ENCODE data around the gene ARF4. TPM values are rescaled to one million over a fixed set of nuclear protein-coding genes. Genes with fewer than 3 reads are reported as not detected.
"Not testable (repeated sequence)": the region's sequence is repeated elsewhere in the genome, so short reads cannot be mapped to it uniquely, and the experiment has no call there.

Gene ARF4
- polyA plus RNA-seq, 3 donors: 60.2 to 229 (median 224) TPM

DNA sequence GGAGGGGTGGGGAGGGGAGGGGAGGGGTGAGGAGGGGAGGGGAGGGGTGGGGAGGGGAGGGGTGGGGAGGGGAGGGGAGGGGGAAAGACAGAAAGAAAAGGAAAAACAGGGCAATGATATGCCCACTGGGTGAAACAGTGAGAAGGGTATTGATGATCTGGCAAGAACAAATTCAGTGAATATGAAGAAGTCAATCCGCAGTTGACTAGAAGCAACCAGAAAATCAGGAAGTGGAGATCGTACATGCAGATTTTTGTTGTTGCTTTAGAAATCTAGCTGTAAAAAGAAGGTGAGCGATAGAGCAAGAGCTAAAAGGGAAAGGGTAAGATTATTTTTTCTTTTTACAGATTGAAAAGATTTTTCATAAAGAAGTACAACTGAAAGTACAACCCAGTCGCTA, 47.6 kb upstream of the ARF4 start:
- no peaks in the 10 kb centered on the region for H3K27me3 Mint-ChIP-seq (ENCODE audit: low read depth in 3 of 3)
- intact Hi-C loops (cut with micrococcal nuclease): no loop called here
- Histone ChIP-seq H3K27me3 (ENCODE audit: control insufficient read depth in 2 of 2, insufficient read depth in 2 of 2, low read length in 2 of 2) (no peaks in the 10 kb centered on the region), H3K4me3 (replicated peaks in 1 of 3; ENCODE audit: low read depth in 2 of 3, low read length in 3 of 3) (no peak overlapping the region), H3K9ac (ENCODE audit: insufficient read depth, low read length, poor library complexity, severe bottlenecking) (no peak overlapping the region), H3K79me2 (ENCODE audit: insufficient read depth, low read length) (no peaks in the 10 kb centered on the region), H3K4me1 (ENCODE audit: control insufficient read depth in 1 of 2, insufficient read depth in 2 of 2, low read length in 2 of 2) (no peaks in the 10 kb centered on the region), H3K9me3 (replicated peaks in 1 of 2; ENCODE audit: control insufficient read depth in 1 of 2, insufficient read depth in 1 of 2, low read length in 2 of 2) (no peaks in the 10 kb centered on the region), H3K36me3 (replicated peaks in 1 of 2; ENCODE audit: control insufficient read depth in 1 of 2, insufficient read depth in 2 of 2, low read length in 2 of 2) (peaks cover 62 to 86% of the 10 kb centered on the region in 2 donors), H2AFZ (ENCODE audit: insufficient read depth, low read depth, low read length, poor library complexity, severe bottlenecking) (no peak overlapping the region), H4K20me1 (ENCODE audit: insufficient read depth, low read length) (peaks cover 5% of the 10 kb centered on the region), H3K27ac (ENCODE audit: low read depth in 1 of 2, low read length in 2 of 2) (no peak overlapping the region), H3K4me2 (replicated peaks; ENCODE audit: extremely low read depth, low read length, poor library complexity, severe bottlenecking) (no peak overlapping the region)
- H3K9me3 Mint-ChIP-seq: peaks cover 4 to 11% (median 7%) of the 10 kb centered on the region in 7 donors
- H3K36me3 Mint-ChIP-seq: peaks cover 68 to 90% of the 10 kb centered on the region in 2 donors
- WGBS (ENCODE audit: insufficient coverage): 60% methylated on average over 1 of the region's 4 CpGs
- H3K4me1 Mint-ChIP-seq: no peaks in the 10 kb centered on the region
- no peak for DNase-seq
- H3K27ac Mint-ChIP-seq: no peak overlapping the region
- TF ChIP-seq, protein P1, sequence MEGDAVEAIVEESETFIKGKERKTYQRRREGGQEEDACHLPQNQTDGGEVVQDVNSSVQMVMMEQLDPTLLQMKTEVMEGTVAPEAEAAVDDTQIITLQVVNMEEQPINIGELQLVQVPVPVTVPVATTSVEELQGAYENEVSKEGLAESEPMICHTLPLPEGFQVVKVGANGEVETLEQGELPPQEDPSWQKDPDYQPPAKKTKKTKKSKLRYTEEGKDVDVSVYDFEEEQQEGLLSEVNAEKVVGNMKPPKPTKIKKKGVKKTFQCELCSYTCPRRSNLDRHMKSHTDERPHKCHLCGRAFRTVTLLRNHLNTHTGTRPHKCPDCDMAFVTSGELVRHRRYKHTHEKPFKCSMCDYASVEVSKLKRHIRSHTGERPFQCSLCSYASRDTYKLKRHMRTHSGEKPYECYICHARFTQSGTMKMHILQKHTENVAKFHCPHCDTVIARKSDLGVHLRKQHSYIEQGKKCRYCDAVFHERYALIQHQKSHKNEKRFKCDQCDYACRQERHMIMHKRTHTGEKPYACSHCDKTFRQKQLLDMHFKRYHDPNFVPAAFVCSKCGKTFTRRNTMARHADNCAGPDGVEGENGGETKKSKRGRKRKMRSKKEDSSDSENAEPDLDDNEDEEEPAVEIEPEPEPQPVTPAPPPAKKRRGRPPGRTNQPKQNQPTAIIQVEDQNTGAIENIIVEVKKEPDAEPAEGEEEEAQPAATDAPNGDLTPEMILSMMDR (IDR thresholded peaks at IDR 0.05): no peak
- H3K4me3 Mint-ChIP-seq: no peak overlapping the region

DNA sequence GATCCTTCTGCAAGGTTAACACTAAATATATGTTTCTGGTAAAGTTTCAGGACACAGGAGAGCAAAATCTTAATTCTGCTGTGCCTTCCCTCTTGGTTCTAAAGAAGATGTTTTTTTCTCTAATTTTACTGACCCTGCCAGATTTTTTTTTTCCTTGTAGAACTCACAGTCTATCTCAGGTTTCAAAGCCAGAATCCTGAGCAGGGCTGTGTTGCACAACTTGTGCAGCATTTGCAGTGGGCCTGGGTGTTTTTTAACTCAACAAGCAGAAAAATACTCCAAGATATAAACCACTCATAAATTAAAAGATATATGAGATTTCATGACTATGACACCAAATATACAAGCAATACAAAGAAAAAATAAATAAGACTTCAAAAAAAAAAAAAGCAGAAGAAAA, 40.2 kb upstream of the ARF4 start:
- Histone ChIP-seq H4K20me1 (ENCODE audit: insufficient read depth, low read length) (no peaks in the 10 kb centered on the region), H3K4me1 (ENCODE audit: control insufficient read depth in 1 of 2, insufficient read depth in 2 of 2, low read length in 2 of 2) (no peaks in the 10 kb centered on the region), H3K27me3 (ENCODE audit: control insufficient read depth in 2 of 2, insufficient read depth in 2 of 2, low read length in 2 of 2) (no peaks in the 10 kb centered on the region), H2AFZ (ENCODE audit: insufficient read depth, low read depth, low read length, poor library complexity, severe bottlenecking) (no peak overlapping the region), H3K9ac (ENCODE audit: insufficient read depth, low read length, poor library complexity, severe bottlenecking) (no peak overlapping the region), H3K4me3 (replicated peaks in 1 of 3; ENCODE audit: low read depth in 2 of 3, low read length in 3 of 3) (no peak overlapping the region), H3K4me2 (replicated peaks; ENCODE audit: extremely low read depth, low read length, poor library complexity, severe bottlenecking) (no peak overlapping the region), H3K9me3 (replicated peaks in 1 of 2; ENCODE audit: control insufficient read depth in 1 of 2, insufficient read depth in 1 of 2, low read length in 2 of 2) (no peaks in the 10 kb centered on the region), H3K27ac (ENCODE audit: low read depth in 1 of 2, low read length in 2 of 2) (no peak overlapping the region), H3K36me3 (replicated peaks in 1 of 2; ENCODE audit: control insufficient read depth in 1 of 2, insufficient read depth in 2 of 2, low read length in 2 of 2) (peaks cover 73 to 88% of the 10 kb centered on the region in 2 donors), H3K79me2 (ENCODE audit: insufficient read depth, low read length) (no peaks in the 10 kb centered on the region)
- Mint-ChIP-seq H3K4me1 (no peaks in the 10 kb centered on the region), H3K27ac (peak overlapping the region in 1 of 7 donors; percentile 25), H3K9me3 (peaks cover 0 to 2% (median 0%) of the 10 kb centered on the region in 7 donors), H3K36me3 (peaks cover 57 to 82% of the 10 kb centered on the region in 2 donors), H3K27me3 (ENCODE audit: low read depth in 3 of 3) (peaks cover 0 to 2% (median 0%) of the 10 kb centered on the region in 3 donors), H3K4me3 (no peak overlapping the region)
- TF ChIP-seq, protein P1 (IDR thresholded peaks at IDR 0.05): no peak
- intact Hi-C loops (cut with micrococcal nuclease): no loop called here
- no peak for DNase-seq

DNA sequence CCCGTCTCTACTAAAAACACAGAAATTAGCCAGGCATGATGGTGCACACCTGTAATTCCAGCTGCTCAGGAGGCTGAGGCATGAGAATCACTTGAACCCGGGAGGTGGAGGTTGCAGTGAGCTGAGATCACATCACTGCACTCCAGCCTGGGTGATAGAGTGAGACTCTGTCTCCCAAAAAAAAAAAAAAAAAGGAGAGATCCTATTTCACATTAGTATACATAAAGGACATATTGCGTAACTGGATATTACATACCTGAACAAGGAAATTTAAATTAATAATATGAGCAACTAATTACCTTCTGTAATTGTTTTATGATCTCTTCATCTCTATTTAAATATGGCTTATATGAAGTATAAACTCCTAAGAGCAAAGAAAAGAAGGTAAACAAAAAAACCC, 37.1 kb upstream of the ARF4 start:
- H3K9me3 Mint-ChIP-seq; H3K4me3 ChIP-seq (replicated peaks in 1 of 3; ENCODE audit: low read depth in 2 of 3, low read length in 3 of 3); H3K79me2 ChIP-seq (ENCODE audit: insufficient read depth, low read length); intact Hi-C loops (cut with micrococcal nuclease); H3K4me1 ChIP-seq (ENCODE audit: control insufficient read depth in 1 of 2, insufficient read depth in 2 of 2, low read length in 2 of 2); H4K20me1 ChIP-seq (ENCODE audit: insufficient read depth, low read length); H2AFZ ChIP-seq (ENCODE audit: insufficient read depth, low read depth, low read length, poor library complexity, severe bottlenecking); H3K27me3 Mint-ChIP-seq (ENCODE audit: low read depth in 3 of 3); DNase-seq; H3K27me3 ChIP-seq (ENCODE audit: control insufficient read depth in 2 of 2, insufficient read depth in 2 of 2, low read length in 2 of 2); H3K4me2 ChIP-seq (replicated peaks; ENCODE audit: extremely low read depth, low read length, poor library complexity, severe bottlenecking); H3K4me1 Mint-ChIP-seq; H3K27ac ChIP-seq (ENCODE audit: low read depth in 1 of 2, low read length in 2 of 2); H3K9ac ChIP-seq (ENCODE audit: insufficient read depth, low read length, poor library complexity, severe bottlenecking); H3K9me3 ChIP-seq (replicated peaks in 1 of 2; ENCODE audit: control insufficient read depth in 1 of 2, insufficient read depth in 1 of 2, low read length in 2 of 2); H3K4me3 Mint-ChIP-seq: not testable (repeated sequence)
- Mint-ChIP-seq H3K36me3 (peaks cover 59 to 89% of the 10 kb centered on the region in 2 donors), H3K27ac (peak overlapping the region in 2 of 7 donors; percentile 36 to 72)
- WGBS (ENCODE audit: insufficient coverage): no CpG with 5 or more reads among the region's 3 CpGs
- peaks cover 74 to 89% of the 10 kb centered on the region in 2 donors for H3K36me3 ChIP-seq (replicated peaks in 1 of 2; ENCODE audit: control insufficient read depth in 1 of 2, insufficient read depth in 2 of 2, low read length in 2 of 2)
